Subcutaneous abdominal adipose tissue (tissue), 5 donors: ENCODE results near the gene EIF4EBP2.

Experiments used
- H3K27ac ChIP-seq: one replicate; pipeline ENCODE4 v1.7.0; 2013; ENCODE audit warnings: low read depth, mild to moderate bottlenecking, inconsistent platforms, low read length, moderate library complexity
- H3K27me3 ChIP-seq, 5 donors: one replicate each; pipeline ENCODE4 v1.7.0; 2013; ENCODE audit warnings: low read length in 5 of 5, inconsistent platforms in 1 of 5; ENCODE audit not compliant: control insufficient read depth in 5 of 5, insufficient read depth in 4 of 5
- H3K36me3 ChIP-seq, 5 donors: one replicate each; pipeline ENCODE4 v1.7.0; 2013; ENCODE audit warnings: low read length in 5 of 5; ENCODE audit not compliant: control insufficient read depth in 5 of 5, insufficient read depth in 5 of 5
- H3K4me1 ChIP-seq, 5 donors: one replicate each; pipeline ENCODE4 v1.7.0; 2013; ENCODE audit warnings: low read length in 5 of 5, mild to moderate bottlenecking in 3 of 5, moderate library complexity in 1 of 5; ENCODE audit not compliant: control insufficient read depth in 5 of 5, insufficient read depth in 5 of 5
- H3K4me3 ChIP-seq, 5 donors: one replicate each; pipeline ENCODE4 v1.7.0; 2013; ENCODE audit warnings: low read length in 5 of 5, low read depth in 1 of 5
- H3K9ac ChIP-seq, 5 donors: one replicate each; pipeline ENCODE4 v1.7.0; 2013; ENCODE audit warnings: low read length in 5 of 5, mild to moderate bottlenecking in 4 of 5, moderate library complexity in 3 of 5
- H3K9me3 ChIP-seq, 5 donors: one replicate each; pipeline ENCODE4 v1.7.0; 2013; ENCODE audit warnings: low read length in 5 of 5; ENCODE audit not compliant: control insufficient read depth in 5 of 5
- donor health status: healthy.
- donor health status: healthy.
- donor health status: healthy.
- donor health status: healthy.
- donor health status: healthy.

The EIF4EBP2 gene

DNA sequence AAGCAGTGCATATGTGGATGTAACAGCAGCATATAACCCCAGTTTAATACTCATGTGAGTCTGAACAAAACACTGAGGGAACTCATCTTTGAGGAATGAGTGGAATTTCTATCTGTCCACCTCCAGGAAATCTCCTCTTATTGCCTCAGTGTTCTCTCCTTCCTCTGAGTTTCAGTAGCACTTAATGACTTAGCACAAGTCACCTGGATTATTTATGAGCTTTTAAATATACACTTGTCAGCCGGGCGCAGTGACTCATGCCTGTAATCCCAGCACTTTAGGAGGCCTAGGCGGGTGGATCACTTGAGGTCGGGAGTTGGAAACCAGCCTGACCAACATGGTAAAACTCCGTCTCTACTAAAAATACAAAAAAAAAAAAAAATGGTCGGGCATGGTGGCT is 25.8 kb upstream of the EIF4EBP2 start:
- no peak overlapping the region for H3K27ac ChIP-seq

DNA sequence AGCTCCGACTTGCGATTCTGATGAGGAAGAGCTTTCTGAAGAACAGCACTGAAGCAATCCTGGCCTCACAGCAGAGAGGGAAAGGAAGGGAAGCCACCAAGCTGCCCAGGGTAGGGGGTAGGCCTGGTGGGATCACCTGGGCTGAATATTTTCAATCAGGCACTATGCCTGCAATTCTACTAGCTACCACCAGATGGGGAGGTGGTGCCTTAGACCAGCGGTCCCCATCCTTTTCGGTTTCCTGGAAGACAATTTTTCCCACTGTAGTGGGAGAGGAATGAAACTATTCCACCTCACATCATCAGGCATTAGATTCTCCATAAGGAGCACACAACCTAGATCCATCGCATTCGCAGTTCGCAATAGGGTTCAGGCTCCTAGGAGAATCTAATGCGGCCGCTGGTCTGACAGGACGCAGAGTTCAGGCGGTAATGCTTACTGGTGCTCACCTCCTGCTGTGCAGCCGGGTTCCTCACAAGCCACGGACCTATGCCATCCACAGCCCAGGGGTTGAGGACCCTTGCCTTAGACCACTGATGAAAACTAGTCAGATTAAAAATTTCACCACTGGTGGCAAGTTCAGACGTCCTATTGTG is 24.3 kb upstream of the EIF4EBP2 start:
- Histone ChIP-seq H3K36me3 (peaks cover 0 to 10% (median 1%) of the 10 kb centered on the region in 5 donors), H3K27ac (no peak overlapping the region), H3K4me1 (peaks cover 0 to 23% (median 16%) of the 10 kb centered on the region in 5 donors), H3K27me3 (no peaks in the 10 kb centered on the region), H3K9ac (no peak overlapping the region), H3K4me3 (no peak overlapping the region), H3K9me3 (peaks cover 0 to 7% (median 0%) of the 10 kb centered on the region in 5 donors)

More for the DNA sequence above, 25.8 kb upstream of the EIF4EBP2 start:
- H3K27me3 ChIP-seq = no peaks in the 10 kb centered on the region
- peaks cover 0 to 19% (median 16%) of the 10 kb centered on the region in 5 donors for H3K4me1 ChIP-seq
- H3K4me3 ChIP-seq = no peak overlapping the region
- peaks cover 0 to 10% (median 2%) of the 10 kb centered on the region in 5 donors for H3K36me3 ChIP-seq
- H3K9me3 ChIP-seq = peaks cover 0 to 7% (median 0%) of the 10 kb centered on the region in 5 donors
- no peak overlapping the region for H3K9ac ChIP-seq

DNA sequence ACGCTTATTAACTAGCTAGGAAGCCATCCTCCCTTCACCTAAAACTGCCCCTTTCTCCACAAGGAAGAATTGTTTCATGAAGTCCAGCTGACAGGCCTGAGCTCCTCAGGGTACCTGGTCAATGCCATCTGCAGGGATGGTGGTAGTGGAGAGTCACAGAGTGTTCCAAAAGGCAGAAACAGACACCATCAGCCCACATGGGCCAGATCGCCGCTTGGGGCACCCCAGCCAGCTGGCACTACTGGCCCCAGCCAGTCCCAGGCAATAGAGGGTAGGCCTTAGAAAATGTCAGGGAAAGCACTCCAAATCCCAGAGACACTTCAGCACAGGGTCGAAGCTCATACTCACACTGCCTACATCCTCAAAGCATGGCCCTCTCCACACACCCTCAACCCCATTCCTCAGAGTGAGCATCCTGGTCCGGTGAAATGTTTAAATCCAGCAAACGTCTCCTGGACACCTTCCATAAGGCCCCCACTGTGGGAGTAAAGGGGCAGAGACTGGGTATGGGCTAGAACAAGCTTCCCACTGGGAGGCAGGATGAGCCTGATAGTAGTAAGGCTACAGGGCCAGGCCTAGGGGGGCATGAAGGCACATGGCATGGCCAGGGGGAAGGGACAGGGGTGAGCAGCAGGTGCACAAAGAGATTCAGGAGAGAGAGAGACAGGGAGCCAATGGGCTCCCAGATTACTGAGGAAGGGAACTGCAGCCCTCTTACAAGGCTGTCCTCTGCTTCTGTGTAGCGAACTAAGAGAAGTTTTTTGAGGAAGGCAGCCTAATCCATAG is 23.4 kb upstream of the EIF4EBP2 start:
- Histone ChIP-seq H3K9ac (no peak overlapping the region), H3K36me3 (peaks cover 0 to 4% (median 0%) of the 10 kb centered on the region in 5 donors), H3K27ac (no peak overlapping the region), H3K4me1 (peaks cover 0 to 23% (median 16%) of the 10 kb centered on the region in 5 donors), H3K9me3 (peaks cover 0 to 7% (median 0%) of the 10 kb centered on the region in 5 donors), H3K4me3 (no peak overlapping the region), H3K27me3 (no peaks in the 10 kb centered on the region)

DNA sequence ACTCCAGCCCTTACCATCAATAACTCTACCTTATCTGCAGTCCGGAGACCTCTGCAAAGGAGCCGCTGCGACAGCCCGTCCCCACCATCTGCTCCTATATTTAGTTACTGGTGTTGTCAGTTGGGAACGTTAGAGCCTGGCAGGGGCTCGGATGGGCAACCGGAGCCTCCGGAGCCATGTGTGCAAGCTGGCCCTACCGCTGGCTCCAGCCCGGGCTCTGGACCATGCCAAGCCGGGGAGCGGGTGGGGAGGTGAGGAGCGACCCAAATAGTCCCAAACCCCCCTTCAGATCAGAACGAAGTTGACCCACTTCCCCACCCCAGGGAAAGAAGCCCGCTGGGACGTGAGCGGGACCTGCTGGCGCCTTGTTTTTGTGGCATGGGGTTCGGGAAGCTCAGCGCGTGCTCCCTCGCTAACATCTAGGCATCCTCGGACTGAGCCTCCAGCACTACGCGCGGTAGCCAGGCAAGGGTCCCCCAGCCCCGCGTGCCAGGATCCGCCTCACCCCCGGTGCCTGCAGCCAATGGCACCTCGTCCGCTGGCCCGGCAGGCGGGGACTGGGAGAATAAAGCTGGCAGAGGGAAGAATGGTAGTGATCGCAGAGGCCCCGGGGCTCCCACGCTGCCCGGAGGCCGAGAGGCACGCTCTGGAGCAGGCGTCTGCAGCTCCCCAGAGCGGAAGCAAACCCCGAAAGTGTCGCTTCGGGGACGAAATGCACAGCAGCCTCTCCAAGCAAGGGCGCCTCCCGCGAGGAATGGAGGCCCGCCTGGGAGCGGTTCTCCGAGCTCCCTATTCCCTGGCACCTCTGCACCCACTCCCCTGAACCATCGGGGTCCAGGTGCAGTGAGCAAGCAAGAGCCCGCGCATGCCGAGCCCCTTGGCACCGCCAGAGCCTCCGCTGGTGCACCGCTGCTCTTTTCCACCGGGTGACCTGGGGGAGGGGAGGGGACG is 22.2 kb upstream of the EIF4EBP2 start:
- no peak overlapping the region for H3K27ac ChIP-seq
- H3K27me3 ChIP-seq = no peaks in the 10 kb centered on the region

DNA sequence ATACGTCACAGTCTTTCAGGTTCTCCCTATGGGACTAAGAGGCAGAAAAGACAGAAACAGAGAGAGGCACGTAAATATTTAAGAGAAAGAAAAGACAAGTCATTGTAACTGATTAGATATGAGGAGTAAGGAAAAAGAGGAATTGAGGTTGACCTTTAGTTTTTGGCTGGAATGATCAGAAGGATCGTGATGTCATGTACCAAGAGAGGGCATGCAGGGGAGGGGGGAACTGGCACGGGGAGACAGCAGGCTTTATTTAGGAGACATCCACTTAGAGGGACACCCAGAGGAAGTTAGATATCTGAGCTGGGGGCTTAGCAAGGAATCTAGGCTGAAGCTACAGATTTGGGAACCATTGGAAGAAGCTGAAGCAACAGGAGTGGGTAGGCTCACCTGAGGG is 12.3 kb upstream of the EIF4EBP2 start:
- H3K27me3 ChIP-seq = no peaks in the 10 kb centered on the region
- no peak overlapping the region for H3K9ac ChIP-seq
- no peak overlapping the region for H3K4me3 ChIP-seq
- H3K36me3 ChIP-seq = no peaks in the 10 kb centered on the region
- peaks cover 0 to 4% (median 0%) of the 10 kb centered on the region in 5 donors for H3K4me1 ChIP-seq
- no peak overlapping the region for H3K27ac ChIP-seq
- H3K9me3 ChIP-seq = no peaks in the 10 kb centered on the region

More for the DNA sequence above, 22.2 kb upstream of the EIF4EBP2 start:
- Histone ChIP-seq H3K9me3 (peaks cover 0 to 7% (median 0%) of the 10 kb centered on the region in 5 donors), H3K9ac (peak overlapping the region in 4 of 5 donors; percentile 29 to 84 (median 68)), H3K4me1 (peaks cover 0 to 23% (median 16%) of the 10 kb centered on the region in 5 donors), H3K36me3 (no peaks in the 10 kb centered on the region), H3K4me3 (peak overlapping the region; percentile 77 to 95 (median 90))

DNA sequence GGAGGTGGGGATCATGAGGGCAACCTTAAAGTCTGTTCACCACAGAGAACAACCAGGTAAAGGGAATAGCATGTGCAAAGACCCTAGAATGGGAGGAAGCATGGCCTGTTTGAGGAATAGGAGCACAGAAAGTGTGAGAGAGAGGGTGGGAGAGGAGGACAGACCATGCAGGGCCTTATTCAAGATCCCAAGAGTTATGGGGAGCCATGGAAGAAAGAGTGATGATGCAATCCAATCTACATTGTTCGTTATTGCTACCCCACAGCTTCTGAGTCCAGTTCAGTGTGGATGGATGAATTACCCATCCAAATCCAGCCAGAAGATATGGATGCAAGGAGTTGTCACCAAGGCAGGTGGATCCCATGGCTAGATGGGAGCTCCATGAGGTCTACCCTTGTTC is 7.8 kb upstream of the EIF4EBP2 start:
- H3K36me3 ChIP-seq = no peaks in the 10 kb centered on the region
- no peaks in the 10 kb centered on the region for H3K9me3 ChIP-seq
- H3K4me3 ChIP-seq = no peak overlapping the region
- no peaks in the 10 kb centered on the region for H3K27me3 ChIP-seq
- peaks cover 0 to 4% (median 0%) of the 10 kb centered on the region in 5 donors for H3K4me1 ChIP-seq
- H3K9ac ChIP-seq = no peak overlapping the region
- H3K27ac ChIP-seq = no peak overlapping the region

DNA sequence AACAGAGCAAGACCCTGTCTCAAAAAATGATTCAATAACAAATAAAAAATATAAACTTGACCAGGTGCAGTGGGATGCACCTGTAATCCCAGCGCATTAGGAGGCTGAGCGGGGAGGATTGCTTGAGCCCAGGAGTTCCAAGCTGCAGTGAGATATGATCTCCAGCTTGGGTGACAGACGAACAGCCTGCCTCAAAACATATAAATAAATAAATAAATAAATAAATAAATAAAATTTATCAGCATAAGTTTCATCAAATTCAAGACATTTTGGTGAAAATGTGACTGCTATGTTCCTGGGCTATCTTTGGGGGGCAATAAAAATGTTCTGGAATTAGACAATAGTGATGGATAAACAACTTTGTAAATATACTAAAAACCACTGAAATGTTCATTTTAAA is 4.8 kb upstream of the EIF4EBP2 start:
- H3K36me3 ChIP-seq = no peaks in the 10 kb centered on the region

DNA sequence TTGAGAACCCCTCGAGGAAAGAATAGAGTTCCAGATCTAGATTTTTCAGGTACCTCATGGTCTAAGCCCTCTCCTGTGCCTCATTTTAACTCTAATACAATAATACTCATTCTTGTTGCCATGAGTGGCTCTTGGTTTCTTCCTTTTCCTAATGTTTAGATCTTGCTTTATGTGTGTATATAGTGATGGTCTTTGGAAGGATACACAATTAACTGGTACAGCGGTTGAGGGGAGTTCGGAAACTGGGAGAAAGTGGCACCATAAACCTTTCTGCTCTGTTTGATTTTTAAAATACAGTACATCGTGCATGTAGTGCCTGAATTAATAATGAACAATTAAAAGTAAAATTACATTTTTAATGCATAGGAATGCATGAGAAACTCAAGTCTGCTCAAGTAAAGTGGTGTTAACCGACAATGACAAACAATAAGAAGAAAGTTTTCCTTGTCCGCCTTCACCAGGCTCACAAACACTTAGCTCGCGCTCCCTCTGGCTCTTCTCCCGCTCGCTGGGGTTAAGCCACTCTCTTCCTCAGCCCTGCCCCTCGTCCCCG is 386 bp upstream of the EIF4EBP2 start:
- Histone ChIP-seq H3K36me3 (no peaks in the 10 kb centered on the region), H3K9me3 (no peaks in the 10 kb centered on the region), H3K4me3 (peak overlapping the region; percentile 11 to 96 (median 66)), H3K4me1 (peaks cover 5 to 35% (median 28%) of the 10 kb centered on the region in 5 donors), H3K9ac (peak overlapping the region in 2 of 5 donors; percentile 37 to 54), H3K27me3 (no peaks in the 10 kb centered on the region), H3K27ac (peak overlapping the region; percentile 99)

More for the DNA sequence above, 4.8 kb upstream of the EIF4EBP2 start:
- Histone ChIP-seq H3K27ac (no peak overlapping the region), H3K9ac (no peak overlapping the region), H3K4me3 (no peak overlapping the region), H3K9me3 (no peaks in the 10 kb centered on the region), H3K27me3 (no peaks in the 10 kb centered on the region), H3K4me1 (peaks cover 2 to 7% (median 5%) of the 10 kb centered on the region in 5 donors)

DNA sequence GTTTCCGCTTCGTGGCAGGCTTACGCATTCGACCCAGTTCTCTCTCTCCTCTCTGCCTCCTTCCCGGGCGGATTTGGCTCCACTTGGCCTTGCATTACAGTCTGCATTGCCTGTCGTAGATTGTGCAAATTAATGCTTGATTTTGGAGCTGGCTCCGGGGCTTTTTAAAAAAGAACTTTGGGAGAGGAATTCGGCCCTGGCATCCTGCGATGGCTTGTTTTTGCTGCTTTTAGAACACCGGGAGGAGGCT is 767 bp downstream of the EIF4EBP2 start:
- Histone ChIP-seq H3K9me3 (no peaks in the 10 kb centered on the region), H3K4me1 (peaks cover 5 to 46% (median 38%) of the 10 kb centered on the region in 5 donors), H3K36me3 (no peaks in the 10 kb centered on the region), H3K27ac (peak overlapping the region; percentile 99), H3K27me3 (no peaks in the 10 kb centered on the region), H3K9ac (peak overlapping the region; percentile 82 to 99 (median 97)), H3K4me3 (peak overlapping the region; percentile 89 to 98 (median 96))
